Measurements from ENCODE around the gene SUSD1.

The SUSD1 gene

GRCh38 chr9:112072721-112073638 is 102.1 kb downstream of the SUSD1 start:
- no peak for DNase-seq (ENCODE audit: low read depth in 1 of 2, low spot score in 1 of 2)

- no peak for DNase-seq (ENCODE audit: low read depth in 1 of 2, low spot score in 1 of 2)
These were observed 105.6 kb downstream of the SUSD1 start for GRCh38 chr9:112069318-112070169.

- DNase-seq (ENCODE audit: low read depth in 1 of 2, low spot score in 1 of 2): no peak
These were observed 109.1 kb downstream of the SUSD1 start for GRCh38 chr9:112065806-112066606.

- DNase-seq (ENCODE audit: low read depth in 1 of 2, low spot score in 1 of 2): no peak
These were observed 110.2 kb downstream of the SUSD1 start for GRCh38 chr9:112064871-112065270.

GRCh38 chr9:112063586-112063985 is 111.5 kb downstream of the SUSD1 start:
- no peak for DNase-seq (ENCODE audit: low read depth in 1 of 2, low spot score in 1 of 2)

- no peak for DNase-seq (ENCODE audit: low read depth in 1 of 2, low spot score in 1 of 2)
These were observed 111.9 kb downstream of the SUSD1 start for GRCh38 chr9:112063151-112063550.

- no peak for DNase-seq (ENCODE audit: low read depth in 1 of 2, low spot score in 1 of 2)
These were observed 113.9 kb downstream of the SUSD1 start for GRCh38 chr9:112061152-112061740.

GRCh38 chr9:112059966-112060320 is 115.2 kb downstream of the SUSD1 start:
- DNase-seq (ENCODE audit: low read depth in 1 of 2, low spot score in 1 of 2): no peak

GRCh38 chr9:112059145-112059965 is 115.7 kb downstream of the SUSD1 start:
- DNase-seq (ENCODE audit: low read depth in 1 of 2, low spot score in 1 of 2): no peak

- DNase-seq (ENCODE audit: low read depth in 1 of 2, low spot score in 1 of 2): no peak
These were observed 118.1 kb downstream of the SUSD1 start for GRCh38 chr9:112056996-112057395.

- DNase-seq (ENCODE audit: low read depth in 1 of 2, low spot score in 1 of 2): no peak
These were observed 120.2 kb downstream of the SUSD1 start for GRCh38 chr9:112054916-112055315.

- no peak for DNase-seq (ENCODE audit: low read depth in 1 of 2, low spot score in 1 of 2)
These were observed 123.3 kb downstream of the SUSD1 start for GRCh38 chr9:112051812-112052211.

GRCh38 chr9:112050544-112051475 is 124.3 kb downstream of the SUSD1 start:
- DNase-seq (ENCODE audit: low read depth in 1 of 2, low spot score in 1 of 2): no peak

GRCh38 chr9:112049811-112050516 is 125.1 kb downstream of the SUSD1 start:
- no peak for DNase-seq (ENCODE audit: low read depth in 1 of 2, low spot score in 1 of 2)

- DNase-seq (ENCODE audit: low read depth in 1 of 2, low spot score in 1 of 2): no peak
These were observed 126.0 kb downstream of the SUSD1 start for GRCh38 chr9:112048924-112049691.

- DNase-seq (ENCODE audit: low read depth in 1 of 2, low spot score in 1 of 2): no peak
These were observed 127.5 kb downstream of the SUSD1 start for GRCh38 chr9:112047538-112048066.

GRCh38 chr9:112046181-112046580 is 128.9 kb downstream of the SUSD1 start:
- DNase-seq (ENCODE audit: low read depth in 1 of 2, low spot score in 1 of 2): no peak
